Esophagus squamous epithelium (tissue), 4 donors: Measurements from ENCODE around the gene EGF.

Experiments
- CTCF ChIP-seq, 6 experiments: fragments of 450-650 bp in 4 of 6; fragments of 200-600 bp in 2 of 6; sonication (generic) in 2 of 6; IDR thresholded peaks; one replicate each; pipeline ENCODE4 v1.5.1; 2016 to 2019; ENCODE audit warnings: antibody characterized with exemption in 6 of 6, mild to moderate bottlenecking in 4 of 6, moderate library complexity in 4 of 6
- POLR2A ChIP-seq, 4 donors: fragments of 450-650 bp; IDR thresholded peaks; one replicate each; pipeline ENCODE4 v1.6.1; 2017; ENCODE audit warnings: antibody characterized with exemption in 4 of 4, mild to moderate bottlenecking in 4 of 4, moderate library complexity in 3 of 4

GRCh38 chr4:109985993-109986974 lies 73.6 kb downstream of the EGF start:
- TF ChIP-seq POLR2A (IDR thresholded peaks at IDR 0.05) (no peak), CTCF (IDR thresholded peaks at IDR 0.05) (no peak)
